Measurements from ENCODE around the gene CIDEB.

GRCh38 chr14:24263848-24264247 lies 43.9 kb downstream of the CIDEB start:
- TF ChIP-seq POLR2AphosphoS5 (IDR thresholded peaks at IDR 0.05; ENCODE audit: borderline replicate concordance, low read depth, low read length) (no peak), EZH2 (IDR thresholded peaks at IDR 0.05) (no peak), FOXP2 (optimal IDR thresholded peaks at IDR 0.05; ENCODE audit: control extremely low read depth, extremely low read length, insufficient read depth) (no peak)

Data from SK-N-MC (cell line).